ENCODE data around the gene TBC1D17.

TBC1D17 gene

DNA sequence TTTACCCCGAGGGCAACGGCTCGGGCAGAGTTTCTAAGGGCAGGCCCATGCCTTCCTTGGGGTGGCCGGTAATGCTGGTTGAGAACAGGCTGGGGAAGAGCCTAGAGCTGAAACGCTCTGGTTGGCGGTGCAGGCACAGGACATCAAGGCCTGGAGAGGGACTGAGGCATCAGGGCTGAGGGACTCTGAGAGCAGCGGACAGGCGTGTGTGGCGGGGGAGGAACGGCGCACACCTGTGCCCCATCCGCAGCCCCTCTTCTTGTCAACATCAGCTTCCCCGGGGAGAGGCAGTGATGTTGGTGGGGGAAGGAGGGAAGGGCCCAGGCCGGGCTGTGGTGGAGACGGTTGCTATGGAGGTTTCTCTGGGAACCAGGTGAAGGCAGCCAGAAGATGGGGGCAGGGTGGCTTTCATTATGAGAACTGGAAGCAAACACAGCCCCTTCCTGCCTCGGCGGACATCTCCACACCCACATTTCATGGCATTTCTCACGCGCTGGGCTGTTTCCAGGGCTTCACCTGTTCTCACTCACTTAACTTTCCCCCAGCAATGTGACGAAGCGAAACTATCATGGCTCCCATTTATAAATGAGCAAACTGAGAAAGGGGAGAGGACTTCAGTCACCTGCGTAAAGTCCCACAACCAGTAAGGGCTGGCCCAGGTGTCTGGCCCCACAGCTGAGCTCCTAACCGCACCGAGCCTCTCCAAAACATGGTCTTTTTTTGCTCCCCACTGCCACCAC lies 43.3 kb downstream of the TBC1D17 start:
- H2AFZ ChIP-seq (ENCODE audit: low read depth, low read length, severe bottlenecking) = no peak overlapping the region
- peaks cover 24% of the 10 kb centered on the region for H3F3A ChIP-seq (ENCODE audit: insufficient read depth)
- no peaks in the 10 kb centered on the region for H3K9me3 ChIP-seq (ENCODE audit: insufficient read depth, low read length)
- H3K27me3 ChIP-seq (ENCODE audit: low read length) = no peaks in the 10 kb centered on the region
- H3K27ac ChIP-seq (ENCODE audit: low read depth, low read length) = peak overlapping the region; percentile 91
- H3K4me2 ChIP-seq (ENCODE audit: low read depth, low read length, poor library complexity, severe bottlenecking) = peak overlapping the region; percentile 48
- TF ChIP-seq EZH2phosphoT487 (conservative IDR thresholded peaks at IDR 0.05; ENCODE audit: low read length) = no peak
- TF ChIP-seq, protein P1, sequence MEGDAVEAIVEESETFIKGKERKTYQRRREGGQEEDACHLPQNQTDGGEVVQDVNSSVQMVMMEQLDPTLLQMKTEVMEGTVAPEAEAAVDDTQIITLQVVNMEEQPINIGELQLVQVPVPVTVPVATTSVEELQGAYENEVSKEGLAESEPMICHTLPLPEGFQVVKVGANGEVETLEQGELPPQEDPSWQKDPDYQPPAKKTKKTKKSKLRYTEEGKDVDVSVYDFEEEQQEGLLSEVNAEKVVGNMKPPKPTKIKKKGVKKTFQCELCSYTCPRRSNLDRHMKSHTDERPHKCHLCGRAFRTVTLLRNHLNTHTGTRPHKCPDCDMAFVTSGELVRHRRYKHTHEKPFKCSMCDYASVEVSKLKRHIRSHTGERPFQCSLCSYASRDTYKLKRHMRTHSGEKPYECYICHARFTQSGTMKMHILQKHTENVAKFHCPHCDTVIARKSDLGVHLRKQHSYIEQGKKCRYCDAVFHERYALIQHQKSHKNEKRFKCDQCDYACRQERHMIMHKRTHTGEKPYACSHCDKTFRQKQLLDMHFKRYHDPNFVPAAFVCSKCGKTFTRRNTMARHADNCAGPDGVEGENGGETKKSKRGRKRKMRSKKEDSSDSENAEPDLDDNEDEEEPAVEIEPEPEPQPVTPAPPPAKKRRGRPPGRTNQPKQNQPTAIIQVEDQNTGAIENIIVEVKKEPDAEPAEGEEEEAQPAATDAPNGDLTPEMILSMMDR (IDR thresholded peaks at IDR 0.05; ENCODE audit: insufficient read depth, low read length, poor library complexity, severe bottlenecking) = no peak
- no peaks in the 10 kb centered on the region for H3K9me2 ChIP-seq (replicated peaks; ENCODE audit: insufficient read depth, low read length)
- H4K20me1 ChIP-seq (ENCODE audit: low read depth, low read length) = no peaks in the 10 kb centered on the region
- no peaks in the 10 kb centered on the region for H3K36me3 ChIP-seq (ENCODE audit: low read length)
- peak overlapping the region; percentile 53; the same call in 1 of the 2 replicates for H3K9ac ChIP-seq (ENCODE audit: low read length)
- H3K4me3 ChIP-seq (ENCODE audit: insufficient read depth, low read length, poor library complexity, severe bottlenecking) = no peak overlapping the region
- H3K79me2 ChIP-seq (ENCODE audit: insufficient read depth, low read length) = peaks cover 94% of the 10 kb centered on the region

DNA sequence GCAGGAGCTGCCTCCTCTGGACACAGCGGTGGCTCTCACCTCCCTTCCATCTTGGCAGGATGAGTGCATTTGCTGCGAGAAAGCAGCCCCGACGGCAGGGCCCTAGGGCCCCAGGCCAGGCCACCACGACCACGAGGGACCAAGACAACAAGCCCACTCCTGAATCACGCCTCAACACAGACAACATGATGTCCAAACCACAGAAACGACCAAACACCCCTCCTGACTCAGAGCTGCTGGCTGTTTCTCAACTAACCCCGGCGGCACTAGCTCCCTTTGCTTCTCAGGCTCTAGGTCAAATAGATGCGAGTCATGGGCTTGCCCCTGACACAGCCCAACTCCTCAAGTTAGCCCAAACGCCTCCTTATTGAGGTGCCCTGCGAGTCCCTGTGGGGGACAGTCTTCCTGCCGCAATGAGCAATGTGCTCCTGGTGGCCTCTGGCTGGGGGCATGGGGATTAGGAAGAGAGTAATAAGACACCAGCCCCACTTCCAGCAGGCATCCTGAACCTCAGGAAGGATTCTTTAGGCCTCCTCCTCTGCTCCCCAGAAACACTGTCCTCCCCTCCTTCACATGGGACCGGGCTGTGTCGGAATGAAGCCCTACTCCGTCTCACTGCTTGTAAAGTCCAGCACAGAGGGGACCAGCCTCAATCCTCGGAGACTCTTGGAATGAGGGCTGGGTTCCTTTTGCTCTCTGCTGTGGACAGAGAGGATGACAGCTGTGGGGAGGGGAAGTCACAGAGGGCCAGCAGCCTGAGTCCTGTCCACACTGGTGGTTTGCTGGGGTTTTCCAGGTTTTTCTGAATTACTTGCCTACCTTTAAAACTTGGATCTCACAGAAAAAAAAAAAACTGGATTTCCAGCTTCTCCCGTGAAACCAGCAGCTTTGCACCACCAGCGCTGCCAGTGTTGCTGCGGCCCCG lies 44.6 kb downstream of the TBC1D17 start:
- no peaks in the 10 kb centered on the region for H3K9me2 ChIP-seq (replicated peaks; ENCODE audit: insufficient read depth, low read length)
- TF ChIP-seq, protein P1 (IDR thresholded peaks at IDR 0.05; ENCODE audit: insufficient read depth, low read length, poor library complexity, severe bottlenecking) = no peak
- TF ChIP-seq EZH2phosphoT487 (conservative IDR thresholded peaks at IDR 0.05; ENCODE audit: low read length) = no peak
- H3F3A ChIP-seq (ENCODE audit: insufficient read depth) = peaks cover 25% of the 10 kb centered on the region
- H3K9me3 ChIP-seq (ENCODE audit: insufficient read depth, low read length) = no peaks in the 10 kb centered on the region
- H3K27ac ChIP-seq (ENCODE audit: low read depth, low read length) = peak overlapping the region; percentile 91
- H4K20me1 ChIP-seq (ENCODE audit: low read depth, low read length) = no peaks in the 10 kb centered on the region
- H3K79me2 ChIP-seq (ENCODE audit: insufficient read depth, low read length) = peaks cover 97% of the 10 kb centered on the region
- H3K4me2 ChIP-seq (ENCODE audit: low read depth, low read length, poor library complexity, severe bottlenecking) = peak overlapping the region; percentile 48
- H3K4me3 ChIP-seq (ENCODE audit: insufficient read depth, low read length, poor library complexity, severe bottlenecking) = no peak overlapping the region
- H2AFZ ChIP-seq (ENCODE audit: low read depth, low read length, severe bottlenecking) = no peak overlapping the region
- no peaks in the 10 kb centered on the region for H3K27me3 ChIP-seq (ENCODE audit: low read length)
- no peaks in the 10 kb centered on the region for H3K36me3 ChIP-seq (ENCODE audit: low read length)
- peak overlapping the region; percentile 53 for H3K9ac ChIP-seq (ENCODE audit: low read length)

DNA sequence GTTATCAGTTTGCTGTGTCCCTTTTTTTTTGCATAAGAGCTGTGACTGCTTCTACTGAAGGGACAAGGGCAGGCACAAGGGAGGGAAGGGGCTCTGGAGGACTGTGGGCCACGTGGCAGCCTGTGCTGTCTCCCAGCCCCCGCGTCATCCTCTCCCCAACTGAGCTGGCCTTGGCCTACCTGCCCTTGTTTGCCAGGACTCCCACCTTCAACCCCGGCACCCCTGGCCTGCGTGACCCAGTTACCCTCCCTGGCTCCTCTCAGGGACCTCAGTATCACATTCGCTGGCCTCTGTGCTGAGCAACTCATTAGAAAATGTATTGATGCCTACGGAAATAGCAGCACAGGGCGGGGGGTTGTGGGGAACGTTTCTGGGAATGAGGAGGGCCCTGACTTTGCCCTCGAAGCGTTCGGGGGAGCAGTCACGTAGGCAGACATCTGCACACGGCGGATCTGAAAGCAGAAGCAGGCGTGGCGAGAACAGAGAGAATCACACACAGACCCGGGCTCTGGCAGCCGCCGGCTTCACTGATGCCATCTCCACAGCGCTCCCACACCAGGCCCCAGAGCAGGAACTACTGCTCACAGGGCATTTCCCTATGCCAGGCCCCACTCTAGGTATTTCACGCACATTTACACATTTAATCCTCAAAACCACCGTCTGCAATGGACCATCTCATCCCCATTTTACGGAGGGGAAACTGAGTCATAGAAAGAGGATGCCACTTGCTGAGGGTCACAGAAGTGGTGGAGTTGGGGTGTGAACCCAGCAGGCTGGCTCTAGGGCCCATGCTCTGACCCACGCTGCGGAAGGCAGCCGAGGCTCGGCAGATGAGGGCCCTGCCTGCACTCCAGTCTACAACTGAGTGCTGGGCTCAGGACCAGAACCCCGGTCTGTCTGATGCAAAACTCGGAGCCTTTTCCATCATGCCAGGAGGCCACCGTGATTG lies 45.8 kb downstream of the TBC1D17 start:
- no peak for TF ChIP-seq EZH2phosphoT487 (conservative IDR thresholded peaks at IDR 0.05; ENCODE audit: low read length)
- TF ChIP-seq, protein P1 (IDR thresholded peaks at IDR 0.05; ENCODE audit: insufficient read depth, low read length, poor library complexity, severe bottlenecking) = no peak
- Histone ChIP-seq H2AFZ (ENCODE audit: low read depth, low read length, severe bottlenecking) (no peak overlapping the region), H4K20me1 (ENCODE audit: low read depth, low read length) (no peaks in the 10 kb centered on the region), H3K27ac (ENCODE audit: low read depth, low read length) (peak overlapping the region; percentile 91), H3K9me2 (replicated peaks; ENCODE audit: insufficient read depth, low read length) (no peaks in the 10 kb centered on the region), H3K27me3 (ENCODE audit: low read length) (no peaks in the 10 kb centered on the region), H3K36me3 (ENCODE audit: low read length) (0 out of 2 replicates have a peak, but pooled peaks cover 3% of the 10 kb centered on the region), H3K9ac (ENCODE audit: low read length) (peak overlapping the region; percentile 53), H3K4me3 (ENCODE audit: insufficient read depth, low read length, poor library complexity, severe bottlenecking) (peak overlapping the region; percentile 33), H3K4me2 (ENCODE audit: low read depth, low read length, poor library complexity, severe bottlenecking) (peak overlapping the region; percentile 69), H3K79me2 (ENCODE audit: insufficient read depth, low read length) (peaks cover 97% of the 10 kb centered on the region), H3K9me3 (ENCODE audit: insufficient read depth, low read length) (no peaks in the 10 kb centered on the region), H3F3A (ENCODE audit: insufficient read depth) (peaks cover 30% of the 10 kb centered on the region)

Measured in SU-DHL-6 (cell line).